ENCODE results near the gene EN1. TPM values are rescaled to one million over a fixed set of nuclear protein-coding genes. Genes with fewer than 3 reads are reported as not detected.

EN1 gene
- total and polyA plus RNA-seq, 2 of the 13 experiments (the other 11 are each of a cell fraction or from before 2014, with no cell fraction given), result not detected

DNA sequence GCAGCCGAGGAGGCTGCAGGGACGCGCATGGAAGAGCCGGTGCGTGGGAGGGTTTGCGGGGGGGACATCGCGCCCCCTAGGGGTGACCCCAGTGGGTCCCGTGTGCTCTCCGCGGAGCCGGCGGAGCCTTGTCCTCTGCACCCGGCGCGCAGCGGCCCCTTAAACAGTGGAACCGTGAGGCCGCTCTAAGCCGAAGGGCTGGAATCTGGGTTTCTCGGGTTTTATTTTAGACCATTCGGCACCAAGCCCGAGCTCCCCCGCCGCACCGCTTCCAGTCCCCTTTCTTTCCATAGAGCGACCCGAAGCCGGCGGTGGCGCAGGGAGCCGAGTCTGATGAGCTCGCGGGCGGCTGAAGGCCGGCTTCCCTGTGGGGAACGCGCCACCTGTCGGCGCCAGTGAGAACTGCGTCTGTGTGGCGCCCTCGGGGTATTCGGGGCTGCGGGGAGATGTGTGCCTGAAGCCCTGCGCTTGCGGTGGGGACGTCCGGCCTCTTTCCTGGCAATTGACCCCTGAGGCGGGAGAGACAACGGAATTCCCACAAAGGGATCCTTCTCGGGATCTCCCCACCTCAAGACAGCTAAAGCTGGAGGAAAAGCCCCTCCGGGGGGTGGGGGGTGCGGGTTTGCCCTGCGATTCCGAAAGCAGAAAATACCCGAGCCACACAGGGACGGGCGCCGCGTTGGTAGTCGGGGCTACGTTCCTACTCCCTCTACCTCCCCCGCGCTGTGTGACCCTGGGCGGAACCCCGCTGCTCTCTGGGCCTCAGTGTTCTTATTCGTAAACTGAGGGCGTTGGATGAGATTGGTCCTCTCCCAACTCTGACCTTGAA, 8.2 kb upstream of the EN1 start (continued):
- no peak for TF ChIP-seq ZNF773 (CRISPR knock-in tag; IDR thresholded peaks at IDR 0.05; ENCODE audit: borderline replicate concordance)
- no peak for TF ChIP-seq ZFP82 (CRISPR knock-in tag; IDR thresholded peaks at IDR 0.05; ENCODE audit: borderline replicate concordance)
- TF ChIP-seq ZBTB14 (CRISPR knock-in tag; IDR thresholded peaks at IDR 0.05), result no peak
- no peak for TF ChIP-seq ARNT2 (CRISPR knock-in tag; IDR thresholded peaks at IDR 0.05; ENCODE audit: low read depth)
- no peak for TF ChIP-seq MIXL1 (CRISPR knock-in tag; IDR thresholded peaks at IDR 0.05)
- TF ChIP-seq, protein P1, sequence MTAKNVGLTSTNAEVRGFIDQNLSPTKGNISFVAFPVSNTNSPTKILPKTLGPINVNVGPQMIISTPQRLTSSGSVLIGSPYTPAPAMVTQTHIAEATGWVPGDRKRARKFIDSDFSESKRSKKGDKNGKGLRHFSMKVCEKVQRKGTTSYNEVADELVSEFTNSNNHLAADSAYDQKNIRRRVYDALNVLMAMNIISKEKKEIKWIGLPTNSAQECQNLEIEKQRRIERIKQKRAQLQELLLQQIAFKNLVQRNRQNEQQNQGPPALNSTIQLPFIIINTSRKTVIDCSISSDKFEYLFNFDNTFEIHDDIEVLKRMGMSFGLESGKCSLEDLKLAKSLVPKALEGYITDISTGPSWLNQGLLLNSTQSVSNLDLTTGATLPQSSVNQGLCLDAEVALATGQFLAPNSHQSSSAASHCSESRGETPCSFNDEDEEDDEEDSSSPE (CRISPR knock-in tag; IDR thresholded peaks at IDR 0.05), result no peak
- peak; percentile 25; the same call in 1 of the 2 replicates for TF ChIP-seq IRF9 (CRISPR knock-in tag; IDR thresholded peaks at IDR 0.05; ENCODE audit: borderline replicate concordance)
- TF ChIP-seq ZNF850 (CRISPR knock-in tag; conservative IDR thresholded peaks at IDR 0.05), result no peak
- no peak for TF ChIP-seq SCMH1 (CRISPR knock-in tag; IDR thresholded peaks at IDR 0.05; ENCODE audit: borderline replicate concordance)
- TF ChIP-seq ZNF777 (CRISPR knock-in tag; IDR thresholded peaks at IDR 0.05), result 0 out of 2 replicates have a peak, but pooled peaks have one; percentile 31
- no peak; the same call in 1 of the 2 replicates for TF ChIP-seq ZNF333 (CRISPR knock-in tag; IDR thresholded peaks at IDR 0.05; ENCODE audit: borderline replicate concordance)
- no peak for TF ChIP-seq ZNF101 (CRISPR knock-in tag; IDR thresholded peaks at IDR 0.05; ENCODE audit: borderline replicate concordance, low read depth)
- TF ChIP-seq ZNF766 (CRISPR knock-in tag; IDR thresholded peaks at IDR 0.05; ENCODE audit: borderline replicate concordance), result no peak
- no peak for TF ChIP-seq ZFP1 (CRISPR knock-in tag; IDR thresholded peaks at IDR 0.05)
- no peak for TF ChIP-seq ZNF253 (CRISPR knock-in tag; IDR thresholded peaks at IDR 0.05; ENCODE audit: borderline replicate concordance)
- TF ChIP-seq ZNF234 (CRISPR knock-in tag; conservative IDR thresholded peaks at IDR 0.05), result no peak
- TF ChIP-seq, protein P2, sequence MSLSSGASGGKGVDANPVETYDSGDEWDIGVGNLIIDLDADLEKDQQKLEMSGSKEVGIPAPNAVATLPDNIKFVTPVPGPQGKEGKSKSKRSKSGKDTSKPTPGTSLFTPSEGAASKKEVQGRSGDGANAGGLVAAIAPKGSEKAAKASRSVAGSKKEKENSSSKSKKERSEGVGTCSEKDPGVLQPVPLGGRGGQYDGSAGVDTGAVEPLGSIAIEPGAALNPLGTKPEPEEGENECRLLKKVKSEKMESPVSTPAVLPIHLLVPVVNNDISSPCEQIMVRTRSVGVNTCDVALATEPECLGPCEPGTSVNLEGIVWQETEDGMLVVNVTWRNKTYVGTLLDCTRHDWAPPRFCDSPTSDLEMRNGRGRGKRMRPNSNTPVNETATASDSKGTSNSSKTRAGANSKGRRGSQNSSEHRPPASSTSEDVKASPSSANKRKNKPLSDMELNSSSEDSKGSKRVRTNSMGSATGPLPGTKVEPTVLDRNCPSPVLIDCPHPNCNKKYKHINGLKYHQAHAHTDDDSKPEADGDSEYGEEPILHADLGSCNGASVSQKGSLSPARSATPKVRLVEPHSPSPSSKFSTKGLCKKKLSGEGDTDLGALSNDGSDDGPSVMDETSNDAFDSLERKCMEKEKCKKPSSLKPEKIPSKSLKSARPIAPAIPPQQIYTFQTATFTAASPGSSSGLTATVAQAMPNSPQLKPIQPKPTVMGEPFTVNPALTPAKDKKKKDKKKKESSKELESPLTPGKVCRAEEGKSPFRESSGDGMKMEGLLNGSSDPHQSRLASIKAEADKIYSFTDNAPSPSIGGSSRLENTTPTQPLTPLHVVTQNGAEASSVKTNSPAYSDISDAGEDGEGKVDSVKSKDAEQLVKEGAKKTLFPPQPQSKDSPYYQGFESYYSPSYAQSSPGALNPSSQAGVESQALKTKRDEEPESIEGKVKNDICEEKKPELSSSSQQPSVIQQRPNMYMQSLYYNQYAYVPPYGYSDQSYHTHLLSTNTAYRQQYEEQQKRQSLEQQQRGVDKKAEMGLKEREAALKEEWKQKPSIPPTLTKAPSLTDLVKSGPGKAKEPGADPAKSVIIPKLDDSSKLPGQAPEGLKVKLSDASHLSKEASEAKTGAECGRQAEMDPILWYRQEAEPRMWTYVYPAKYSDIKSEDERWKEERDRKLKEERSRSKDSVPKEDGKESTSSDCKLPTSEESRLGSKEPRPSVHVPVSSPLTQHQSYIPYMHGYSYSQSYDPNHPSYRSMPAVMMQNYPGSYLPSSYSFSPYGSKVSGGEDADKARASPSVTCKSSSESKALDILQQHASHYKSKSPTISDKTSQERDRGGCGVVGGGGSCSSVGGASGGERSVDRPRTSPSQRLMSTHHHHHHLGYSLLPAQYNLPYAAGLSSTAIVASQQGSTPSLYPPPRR (CRISPR knock-in tag; IDR thresholded peaks at IDR 0.05; ENCODE audit: borderline replicate concordance), result no peak
- TF ChIP-seq ATF5 (CRISPR knock-in tag; IDR thresholded peaks at IDR 0.05; ENCODE audit: low read depth), result no peak
- TF ChIP-seq RORA (CRISPR knock-in tag; IDR thresholded peaks at IDR 0.05), result no peak
- no peak for TF ChIP-seq ZNF598 (CRISPR knock-in tag; IDR thresholded peaks at IDR 0.05; ENCODE audit: borderline replicate concordance)
